Ectodermal cell (in vitro differentiated cells): ENCODE results near the gene STAT5A. TPM values are rescaled to one million over a fixed set of nuclear protein-coding genes. Genes with fewer than 3 reads are reported as not detected.
"Not testable (repeated sequence)": the region's sequence is repeated elsewhere in the genome, so short reads cannot be mapped to it uniquely, and the experiment has no call there.

Experiments
- H3K27ac ChIP-seq: 2 replicates; pipeline ENCODE4 v1.7.0; 2013; ENCODE audit warnings: mild to moderate bottlenecking, low read depth, low read length; ENCODE audit not compliant: insufficient read depth, poor library complexity, severe bottlenecking
- H3K27me3 ChIP-seq: 2 replicates; pipeline ENCODE4 v1.7.0; 2013; ENCODE audit warnings: mild to moderate bottlenecking, low read length; ENCODE audit not compliant: insufficient read depth, control insufficient read depth, poor library complexity, severe bottlenecking
- H3K36me3 ChIP-seq: one replicate; pipeline ENCODE4 v1.7.0; 2013; ENCODE audit warnings: low read length; ENCODE audit not compliant: control insufficient read depth, insufficient read depth
- H3K4me1 ChIP-seq: one replicate; pipeline ENCODE4 v1.7.0; 2013; ENCODE audit warnings: low read length; ENCODE audit not compliant: control insufficient read depth, insufficient read depth
- H3K4me3 ChIP-seq: 2 replicates; pipeline ENCODE4 v1.7.0; 2013; ENCODE audit warnings: low read depth, low read length, control low read depth; ENCODE audit not compliant: insufficient read depth
- H3K9me3 ChIP-seq: 2 replicates; pipeline ENCODE4 v1.7.0; 2013; ENCODE audit warnings: mild to moderate bottlenecking, low read length, moderate library complexity; ENCODE audit not compliant: control insufficient read depth
- WGBS, 2 experiments: methylation state at CpG; one replicate each; pipeline ENCODE4 v1.1.7; 2013; ENCODE audit warnings: missing lambda C conversion rate in 2 of 2; 5-methylcytosine and 5-hydroxymethylcytosine counted together
- polyA plus RNA-seq, 4 experiments: library from polyadenylated mRNA; stranded (reverse); fragments of 50-300 nt; gene quantifications; one replicate each; pipeline ENCODE4 v1.2.3, GENCODE V29; 2013

STAT5A gene
- polyA plus RNA-seq (2013, experiment 1 of 4) = 1.9 TPM
- 2.2 TPM for polyA plus RNA-seq (2013, experiment 2 of 4)
- 2.7 TPM for polyA plus RNA-seq (2013, experiment 3 of 4)
- 3.0 TPM for polyA plus RNA-seq (2013, experiment 4 of 4)

DNA sequence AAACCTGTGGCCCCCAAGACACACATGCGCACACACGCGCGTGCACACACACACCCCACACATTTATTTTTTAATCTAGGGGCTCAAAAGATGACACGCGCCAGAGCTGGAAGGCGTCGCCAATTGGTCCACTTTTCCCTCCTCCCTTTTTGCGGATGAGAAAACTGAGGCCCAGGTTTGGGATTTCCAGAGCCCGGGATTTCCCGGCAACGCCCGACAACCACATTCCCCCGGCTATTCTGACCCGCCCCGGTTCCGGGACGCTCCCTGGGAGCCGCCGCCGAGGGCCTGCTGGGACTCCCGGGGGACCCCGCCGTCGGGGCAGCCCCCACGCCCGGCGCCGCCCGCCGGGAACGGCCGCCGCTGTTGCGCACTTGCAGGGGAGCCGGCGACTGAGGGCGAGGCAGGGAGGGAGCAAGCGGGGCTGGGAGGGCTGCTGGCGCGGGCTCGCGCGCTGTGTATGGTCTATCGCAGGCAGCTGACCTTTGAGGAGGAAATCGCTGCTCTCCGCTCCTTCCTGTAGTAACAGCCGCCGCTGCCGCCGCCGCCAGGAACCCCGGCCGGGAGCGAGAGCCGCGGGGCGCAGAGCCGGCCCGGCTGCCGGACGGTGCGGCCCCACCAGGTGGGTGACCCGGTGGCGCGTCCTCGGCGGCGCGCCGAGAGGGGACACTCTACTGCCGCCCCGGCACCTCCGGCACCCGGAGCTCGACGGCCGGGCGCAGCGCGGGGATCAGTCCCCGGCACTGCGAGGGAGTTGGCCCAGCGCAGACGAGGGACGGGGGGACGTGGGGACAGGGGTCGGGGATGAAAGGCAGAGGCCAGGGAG is at the start of gene STAT5A:
Gene STAT5A, plus strand, starts transcription at position 522 of the 826 bp plus-strand sequence. CDS start 914 bp downstream, outside the sequence.
- H3K27me3 ChIP-seq = peaks cover 40% of the 10 kb centered on the region
- WGBS, 2 experiments = 10% methylated on average over 88 of the region's 88 CpGs
- no peak within 1 kb of the TSS for H3K27ac ChIP-seq

GRCh38 chr17:42239576-42239975 is 48.7 kb upstream of the STAT5A start:
- not testable (repeated sequence) for H3K27me3 ChIP-seq, H3K4me3 ChIP-seq, H3K27ac ChIP-seq, H3K4me1 ChIP-seq, H3K36me3 ChIP-seq, H3K9me3 ChIP-seq
- WGBS, 2 experiments = 91 to 95% methylated on average over 5 to 7 of the region's 7 CpGs

More for the DNA sequence above, at the start of gene STAT5A:
- H3K36me3 ChIP-seq = no peaks in the 10 kb centered on the region
- H3K4me1 ChIP-seq = peaks cover 2% of the 10 kb centered on the region
- H3K4me3 ChIP-seq = peak within 1 kb of the TSS; percentile 32
- H3K9me3 ChIP-seq = no peaks in the 10 kb centered on the region

DNA sequence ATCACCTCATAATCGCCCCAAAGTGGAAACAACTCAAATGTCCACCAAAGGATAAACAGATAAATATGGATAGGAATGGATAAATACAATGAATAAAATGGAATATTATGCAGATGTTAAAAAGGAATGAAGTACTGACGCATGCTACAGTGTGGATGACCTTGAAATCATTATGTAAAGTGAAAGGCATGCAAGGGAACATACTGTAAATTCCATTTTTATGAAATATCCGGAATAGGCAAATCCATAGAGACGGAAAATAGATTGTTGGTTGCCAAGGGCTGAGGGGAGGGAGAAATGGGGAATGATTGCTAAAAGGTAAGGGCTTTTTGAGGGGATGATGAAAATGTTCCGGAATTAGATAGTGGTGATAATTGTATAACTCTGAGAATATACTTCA is 48.1 kb upstream of the STAT5A start:
- Histone ChIP-seq H3K27ac (no peak overlapping the region), H3K27me3 (no peaks in the 10 kb centered on the region), H3K36me3 (no peaks in the 10 kb centered on the region), H3K4me3 (no peak overlapping the region), H3K4me1 (no peaks in the 10 kb centered on the region), H3K9me3 (no peaks in the 10 kb centered on the region)
- 94 to 97% methylated on average over 4 of the region's 5 CpGs for WGBS, 2 experiments

GRCh38 chr17:42240863-42241262 is 47.4 kb upstream of the STAT5A start:
- WGBS, 2 experiments = 87 to 93% methylated on average over 4 of the region's 4 CpGs
- not testable (repeated sequence) for H3K27me3 ChIP-seq, H3K9me3 ChIP-seq, H3K4me3 ChIP-seq, H3K27ac ChIP-seq, H3K4me1 ChIP-seq, H3K36me3 ChIP-seq

DNA sequence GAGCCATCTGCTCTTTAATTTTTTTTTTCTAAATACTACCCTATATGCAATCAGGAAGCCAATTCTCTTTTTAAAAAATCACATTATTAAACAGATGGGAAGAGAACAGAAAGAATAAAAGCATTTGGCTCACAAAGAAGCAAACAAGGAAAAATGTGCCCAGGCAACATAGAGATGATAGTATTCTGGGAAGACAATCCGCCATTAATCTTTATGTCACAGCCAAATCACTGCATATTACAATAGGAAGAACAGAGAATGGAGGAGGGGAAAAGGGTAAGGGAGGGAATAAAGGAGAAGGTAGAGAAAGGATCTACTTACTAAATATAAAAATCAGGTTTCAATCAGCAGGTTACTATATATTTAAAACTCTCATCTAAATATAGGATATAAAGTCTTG is 46.4 kb upstream of the STAT5A start:
- Histone ChIP-seq H3K36me3 (no peaks in the 10 kb centered on the region), H3K27me3 (no peaks in the 10 kb centered on the region), H3K27ac (no peak overlapping the region), H3K4me1 (no peaks in the 10 kb centered on the region), H3K4me3 (no peak overlapping the region), H3K9me3 (no peaks in the 10 kb centered on the region)
- 100% methylated on average over 1 of the region's 1 CpG; no CpG with 5 or more reads in 1 of the 2 experiments for WGBS, 2 experiments

GRCh38 chr17:42243493-42243982 is 44.8 kb upstream of the STAT5A start:
- Histone ChIP-seq H3K9me3 (no peaks in the 10 kb centered on the region), H3K36me3 (no peaks in the 10 kb centered on the region), H3K4me1 (no peaks in the 10 kb centered on the region), H3K27me3 (no peaks in the 10 kb centered on the region), H3K27ac (no peak overlapping the region), H3K4me3 (no peak overlapping the region)
- WGBS, 2 experiments = 91 to 92% methylated on average over 5 of the region's 5 CpGs

DNA sequence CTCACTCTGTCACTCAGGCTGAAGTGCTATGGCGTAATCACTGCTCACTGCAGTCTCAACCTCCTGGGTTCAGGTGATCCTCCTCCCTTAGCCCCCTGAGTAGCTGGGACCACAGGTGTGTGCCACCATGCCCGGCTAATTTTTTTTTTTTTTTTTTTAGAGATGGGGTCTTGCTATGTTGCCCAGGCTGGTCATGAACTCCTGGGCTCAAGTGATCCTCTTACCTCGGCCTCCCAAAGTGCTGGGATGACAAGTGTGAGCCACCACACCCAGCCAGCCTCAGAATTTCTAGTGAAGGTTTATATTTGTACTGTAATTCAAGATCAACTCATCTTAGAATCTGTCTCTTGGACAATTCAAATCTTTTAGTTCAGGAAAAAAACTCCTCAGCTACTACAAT is 44.2 kb upstream of the STAT5A start:
- not testable (repeated sequence) for H3K9me3 ChIP-seq, H3K27me3 ChIP-seq, H3K27ac ChIP-seq, H3K4me1 ChIP-seq, H3K36me3 ChIP-seq, H3K4me3 ChIP-seq
- 92% methylated on average over 3 of the region's 3 CpGs for WGBS, 2 experiments

DNA sequence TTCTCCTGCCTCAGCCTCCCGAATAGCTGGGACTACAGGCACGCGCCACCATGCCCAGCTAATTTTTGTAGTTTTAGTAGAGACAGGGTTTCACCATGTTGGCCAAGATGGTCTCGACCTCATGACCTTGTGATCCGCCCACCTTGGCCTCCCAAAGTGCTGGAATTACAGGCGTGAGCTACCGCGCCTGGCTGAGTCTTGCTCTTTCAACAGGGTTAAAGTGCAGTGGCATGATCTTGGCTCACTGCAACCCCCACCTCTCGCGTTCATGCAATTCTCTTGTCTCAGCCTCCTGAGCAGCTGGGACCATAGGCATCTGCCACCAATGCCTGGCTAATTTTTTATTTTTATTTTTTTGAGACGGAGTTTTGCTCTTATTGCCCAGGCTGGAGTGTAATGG is 43.1 kb upstream of the STAT5A start:
- WGBS, 2 experiments = 93 to 95% methylated on average over 11 of the region's 11 CpGs

DNA sequence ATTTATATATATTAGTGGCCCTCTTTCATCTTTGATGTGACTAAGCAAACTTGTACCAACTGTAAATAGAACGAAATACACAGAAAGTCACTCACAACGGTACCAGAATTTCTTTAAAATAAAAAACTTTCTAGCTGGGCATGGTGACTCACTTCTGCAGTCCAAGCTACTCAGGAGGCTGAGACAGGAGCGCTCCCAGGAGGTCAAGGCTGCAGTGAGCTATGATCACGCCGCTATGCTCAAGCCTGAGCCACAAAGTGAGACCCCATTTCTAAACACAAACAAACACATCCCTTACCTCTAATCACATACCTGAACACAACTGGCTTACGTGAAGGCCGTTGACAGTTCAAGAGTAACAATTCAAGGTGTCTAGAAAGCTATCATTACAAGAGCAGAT is 41.8 kb upstream of the STAT5A start:
- H3K9me3 ChIP-seq = no peaks in the 10 kb centered on the region
- H3K4me1 ChIP-seq = no peaks in the 10 kb centered on the region
- H3K27ac ChIP-seq = no peak overlapping the region
- no peaks in the 10 kb centered on the region for H3K36me3 ChIP-seq
- no peak overlapping the region for H3K4me3 ChIP-seq
- 93 to 95% methylated on average over 7 of the region's 7 CpGs for WGBS, 2 experiments
- no peaks in the 10 kb centered on the region for H3K27me3 ChIP-seq

More for the DNA sequence above, 43.1 kb upstream of the STAT5A start:
- H3K36me3 ChIP-seq, H3K27ac ChIP-seq, H3K27me3 ChIP-seq, H3K4me1 ChIP-seq, H3K9me3 ChIP-seq, H3K4me3 ChIP-seq: not testable (repeated sequence)

DNA sequence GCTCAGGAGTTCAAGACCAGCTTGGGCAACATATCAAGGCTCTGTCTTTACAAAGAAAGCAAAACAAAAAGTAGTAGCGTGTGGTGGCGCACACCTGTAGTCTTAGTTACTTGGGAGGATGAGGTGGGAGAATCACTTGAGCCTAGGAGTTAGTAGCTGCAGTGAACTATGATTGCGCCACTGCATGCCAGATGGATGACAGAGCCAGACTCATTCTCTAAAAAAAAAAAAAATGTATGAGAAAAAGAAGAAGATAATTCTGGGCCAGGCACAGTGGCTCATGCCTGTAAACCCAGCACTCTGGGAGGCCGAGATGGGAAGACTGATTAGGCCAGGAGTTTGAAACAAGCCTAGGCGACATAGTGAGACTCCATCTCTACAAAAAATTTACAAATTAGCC is 40.6 kb upstream of the STAT5A start:
- H3K27me3 ChIP-seq = no peaks in the 10 kb centered on the region
- no peak overlapping the region for H3K27ac ChIP-seq
- H3K9me3 ChIP-seq = no peaks in the 10 kb centered on the region
- H3K36me3 ChIP-seq = no peaks in the 10 kb centered on the region
- H3K4me3 ChIP-seq = no peak overlapping the region
- WGBS, 2 experiments = 91 to 93% methylated on average over 5 of the region's 5 CpGs
- H3K4me1 ChIP-seq = no peaks in the 10 kb centered on the region
